SK-N-SH treated with all-trans-retinoic acid at 6 μM for 48 hours (cell line): Measurements from ENCODE around the gene ARHGEF25.

Experiments
- ARNTL ChIP-seq: fragments of 450-650 bp; formaldehyde crosslinking; IDR thresholded peaks from 2 replicates; pipeline ENCODE4 v1.5.0; 2020; ENCODE audit warnings: low read depth, mild to moderate bottlenecking, moderate library complexity, borderline replicate concordance
- CREB5 ChIP-seq: fragments of 250-450 bp; sonication (Bioruptor Pico); IDR thresholded peaks from 2 replicates; pipeline ENCODE4 v1.5.1; 2020; ENCODE audit warnings: low read depth, mild to moderate bottlenecking, moderate library complexity
- ESRRG ChIP-seq: fragments of 250-450 bp; sonication (Bioruptor Pico); IDR thresholded peaks from 2 replicates; pipeline ENCODE4 v1.6.1; 2021; ENCODE audit warnings: mild to moderate bottlenecking
- GLIS3 ChIP-seq: fragments of 250-450 bp; sonication (Bioruptor Pico); IDR thresholded peaks from 2 replicates; pipeline ENCODE4 v1.5.0; 2020; ENCODE audit warnings: mild to moderate bottlenecking, moderate library complexity
- ISL1 ChIP-seq: fragments of 250-450 bp; sonication (Bioruptor Pico); IDR thresholded peaks from 2 replicates; pipeline ENCODE4 v2.1.2; 2022; ENCODE audit warnings: mild to moderate bottlenecking, moderate library complexity
- OSR1 ChIP-seq: fragments of 250-450 bp; sonication (Bioruptor Pico); IDR thresholded peaks from 2 replicates; pipeline ENCODE4 v1.8.0; 2022; ENCODE audit warnings: moderate library complexity, mild to moderate bottlenecking, inconsistent platforms
- PATZ1 ChIP-seq: fragments of 250-450 bp; sonication (Bioruptor Pico); IDR thresholded peaks from 2 replicates; pipeline ENCODE4 v1.8.0; 2020; ENCODE audit warnings: mild to moderate bottlenecking, moderate library complexity, borderline replicate concordance
- POU6F1 ChIP-seq: fragments of 250-450 bp; sonication (Bioruptor Pico); IDR thresholded peaks from 2 replicates; pipeline ENCODE4 v1.8.0; 2021; ENCODE audit warnings: low read depth, mild to moderate bottlenecking, moderate library complexity, borderline replicate concordance
- RARB ChIP-seq: fragments of 250-450 bp; sonication (Bioruptor Pico); IDR thresholded peaks from 2 replicates; pipeline ENCODE4 v1.8.0; 2021; ENCODE audit warnings: mild to moderate bottlenecking, moderate library complexity
- SNAI2 ChIP-seq: fragments of 250-450 bp; sonication (Bioruptor Pico); IDR thresholded peaks from 2 replicates; pipeline ENCODE4 v1.5.0; 2020; ENCODE audit warnings: mild to moderate bottlenecking, moderate library complexity
- ZC3H10 ChIP-seq: fragments of 250-450 bp; sonication (Bioruptor Pico); IDR thresholded peaks from 2 replicates; pipeline ENCODE4 v1.5.1; 2021; ENCODE audit warnings: mild to moderate bottlenecking, moderate library complexity
- ZNF70 ChIP-seq: fragments of 450-650 bp; formaldehyde crosslinking; IDR thresholded peaks from 2 replicates; pipeline ENCODE4 v1.5.0; 2020; ENCODE audit warnings: mild to moderate bottlenecking, moderate library complexity

GRCh38 chr12:57581802-57582201 is 29.4 kb upstream of the ARHGEF25 start:
- no peak for TF ChIP-seq GLIS3 (CRISPR knock-in tag)
- no peak for TF ChIP-seq ZC3H10 (CRISPR knock-in tag)
- no peak for TF ChIP-seq PATZ1
- no peak for TF ChIP-seq ZNF70
- no peak for TF ChIP-seq ESRRG (CRISPR knock-in tag)
- TF ChIP-seq ARNTL (CRISPR knock-in tag) = no peak
- no peak for TF ChIP-seq CREB5
- no peak for TF ChIP-seq POU6F1 (CRISPR knock-in tag)
- no peak for TF ChIP-seq RARB (CRISPR knock-in tag)
- TF ChIP-seq SNAI2 (CRISPR knock-in tag) = no peak
- TF ChIP-seq OSR1 (CRISPR knock-in tag) = no peak
- no peak for TF ChIP-seq ISL1
